H1 (cell line): ENCODE results near the gene CD40LG.

Source experiments
- CEBPB ChIP-seq: IDR thresholded peaks from 2 replicates; pipeline ENCODE4 v1.6.1; 2012; ENCODE audit warnings: low read depth, low read length
- POLR2A ChIP-seq, 2 experiments: IDR thresholded peaks; 1 replicate in 1 of 2; 2 replicates in 1 of 2; pipeline ENCODE4 v1.6.1; 2011; ENCODE audit warnings: low read depth in 2 of 2, low read length in 2 of 2, mild to moderate bottlenecking in 2 of 2; ENCODE audit errors: control extremely low read depth in 1 of 2
- POLR2AphosphoS5 ChIP-seq: IDR thresholded peaks from 2 replicates; pipeline ENCODE4 v1.6.1; 2011; ENCODE audit warnings: low read depth, low read length
- SRF ChIP-seq: IDR thresholded peaks from 2 replicates; pipeline ENCODE4 v1.6.1; 2011; ENCODE audit warnings: mild to moderate bottlenecking, low read depth, low read length, moderate library complexity
- ZNF274 ChIP-seq: IDR thresholded peaks from 2 replicates; pipeline ENCODE4 v1.7.0; 2012; ENCODE audit warnings: low read length, borderline replicate concordance; ENCODE audit errors: extremely low read depth
- TF ChIP-seq, protein P1 (sequence below), 3 experiments: IDR thresholded peaks; 1 replicate in 2 of 3; 2 replicates in 1 of 3; pipeline versions ENCODE4 v1.5.1 to v1.6.1; 2011; ENCODE audit warnings: low read length in 3 of 3, mild to moderate bottlenecking in 3 of 3, inconsistent platforms in 2 of 3, low read depth in 1 of 3, moderate library complexity in 1 of 3; ENCODE audit not compliant: insufficient read depth in 1 of 3; ENCODE audit errors: control extremely low read depth in 1 of 3

DNA sequence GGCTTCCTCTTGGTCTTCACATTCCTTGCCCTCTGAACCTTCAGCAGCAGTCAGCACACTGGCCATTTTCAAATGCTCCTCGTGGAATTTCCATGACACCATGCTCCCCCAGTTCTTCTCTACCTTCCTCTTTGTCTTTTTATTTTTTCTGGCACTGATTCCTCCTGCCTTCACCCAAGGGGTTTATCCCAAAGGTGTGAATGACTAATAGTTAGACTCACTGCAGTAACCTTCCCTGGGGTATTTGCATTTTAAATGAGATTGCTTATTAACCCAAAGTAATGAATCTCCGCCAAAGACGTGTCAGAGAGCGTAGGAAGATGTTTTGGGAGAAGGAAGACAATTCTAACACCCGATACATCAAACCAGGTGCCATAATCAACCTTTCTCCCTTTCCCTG is 36.2 kb downstream of the CD40LG start:
- no peak for TF ChIP-seq POLR2AphosphoS5
- TF ChIP-seq, protein P1, sequence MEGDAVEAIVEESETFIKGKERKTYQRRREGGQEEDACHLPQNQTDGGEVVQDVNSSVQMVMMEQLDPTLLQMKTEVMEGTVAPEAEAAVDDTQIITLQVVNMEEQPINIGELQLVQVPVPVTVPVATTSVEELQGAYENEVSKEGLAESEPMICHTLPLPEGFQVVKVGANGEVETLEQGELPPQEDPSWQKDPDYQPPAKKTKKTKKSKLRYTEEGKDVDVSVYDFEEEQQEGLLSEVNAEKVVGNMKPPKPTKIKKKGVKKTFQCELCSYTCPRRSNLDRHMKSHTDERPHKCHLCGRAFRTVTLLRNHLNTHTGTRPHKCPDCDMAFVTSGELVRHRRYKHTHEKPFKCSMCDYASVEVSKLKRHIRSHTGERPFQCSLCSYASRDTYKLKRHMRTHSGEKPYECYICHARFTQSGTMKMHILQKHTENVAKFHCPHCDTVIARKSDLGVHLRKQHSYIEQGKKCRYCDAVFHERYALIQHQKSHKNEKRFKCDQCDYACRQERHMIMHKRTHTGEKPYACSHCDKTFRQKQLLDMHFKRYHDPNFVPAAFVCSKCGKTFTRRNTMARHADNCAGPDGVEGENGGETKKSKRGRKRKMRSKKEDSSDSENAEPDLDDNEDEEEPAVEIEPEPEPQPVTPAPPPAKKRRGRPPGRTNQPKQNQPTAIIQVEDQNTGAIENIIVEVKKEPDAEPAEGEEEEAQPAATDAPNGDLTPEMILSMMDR (IDR thresholded peaks at IDR 0.05; ENCODE audit: control extremely low read depth in 1 of 3, insufficient read depth in 1 of 3, low read depth in 1 of 3, low read length in 3 of 3) = no peak
- no peak for TF ChIP-seq ZNF274
- TF ChIP-seq CEBPB = no peak
- no peak for TF ChIP-seq SRF
- no peak for TF ChIP-seq POLR2A (IDR thresholded peaks at IDR 0.05; ENCODE audit: control extremely low read depth in 1 of 2, low read depth in 2 of 2, low read length in 2 of 2)
